ENCODE data around the gene TMEM62.

GRCh38 chr15:43100971-43101370 is 32.4 kb upstream of the TMEM62 start:
- TF ChIP-seq, protein P1, sequence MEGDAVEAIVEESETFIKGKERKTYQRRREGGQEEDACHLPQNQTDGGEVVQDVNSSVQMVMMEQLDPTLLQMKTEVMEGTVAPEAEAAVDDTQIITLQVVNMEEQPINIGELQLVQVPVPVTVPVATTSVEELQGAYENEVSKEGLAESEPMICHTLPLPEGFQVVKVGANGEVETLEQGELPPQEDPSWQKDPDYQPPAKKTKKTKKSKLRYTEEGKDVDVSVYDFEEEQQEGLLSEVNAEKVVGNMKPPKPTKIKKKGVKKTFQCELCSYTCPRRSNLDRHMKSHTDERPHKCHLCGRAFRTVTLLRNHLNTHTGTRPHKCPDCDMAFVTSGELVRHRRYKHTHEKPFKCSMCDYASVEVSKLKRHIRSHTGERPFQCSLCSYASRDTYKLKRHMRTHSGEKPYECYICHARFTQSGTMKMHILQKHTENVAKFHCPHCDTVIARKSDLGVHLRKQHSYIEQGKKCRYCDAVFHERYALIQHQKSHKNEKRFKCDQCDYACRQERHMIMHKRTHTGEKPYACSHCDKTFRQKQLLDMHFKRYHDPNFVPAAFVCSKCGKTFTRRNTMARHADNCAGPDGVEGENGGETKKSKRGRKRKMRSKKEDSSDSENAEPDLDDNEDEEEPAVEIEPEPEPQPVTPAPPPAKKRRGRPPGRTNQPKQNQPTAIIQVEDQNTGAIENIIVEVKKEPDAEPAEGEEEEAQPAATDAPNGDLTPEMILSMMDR (IDR thresholded peaks at IDR 0.05; ENCODE audit: control extremely low read depth in 1 of 3, insufficient read depth in 1 of 3, low read depth in 1 of 3, low read length in 3 of 3): no peak
- TF ChIP-seq GABPA (IDR thresholded peaks at IDR 0.05; ENCODE audit: borderline replicate concordance, insufficient read depth, low read length) (no peak), BRCA1 (IDR thresholded peaks at IDR 0.05; ENCODE audit: low read depth, low read length) (no peak), POLR2AphosphoS5 (IDR thresholded peaks at IDR 0.05; ENCODE audit: low read depth, low read length) (no peak), SUZ12 (IDR thresholded peaks at IDR 0.05; ENCODE audit: low read length) (no peak), SIN3A (conservative IDR thresholded peaks at IDR 0.05 in 1 of 2, IDR thresholded peaks at IDR 0.05 in 1 of 2; ENCODE audit: low read depth in 1 of 2, low read length in 2 of 2) (no peak), FOSL1 (IDR thresholded peaks at IDR 0.05; ENCODE audit: insufficient read depth, low read depth, low read length) (no peak), JUN (IDR thresholded peaks at IDR 0.05; ENCODE audit: low read depth, low read length) (no peak), NRF1 (IDR thresholded peaks at IDR 0.05; ENCODE audit: low read depth, low read length) (no peak), SP2 (IDR thresholded peaks at IDR 0.05; ENCODE audit: low read length) (no peak), POLR2A (IDR thresholded peaks at IDR 0.05; ENCODE audit: control extremely low read depth in 1 of 2, low read depth in 2 of 2, low read length in 2 of 2) (no peak), JUND (IDR thresholded peaks at IDR 0.05; ENCODE audit: low read length) (no peak), KDM5A (IDR thresholded peaks at IDR 0.05; ENCODE audit: low read length) (no peak), CHD2 (IDR thresholded peaks at IDR 0.05; ENCODE audit: low read length) (no peak)
